Gastroesophageal sphincter (tissue), 4 donors: ENCODE data around the gene SLC2A13. TPM values are rescaled to one million over a fixed set of nuclear protein-coding genes. Genes with fewer than 3 reads are reported as not detected.

Experiments
- ATAC-seq: fragments of 150-250 bp; one replicate; pipeline ENCODE4 v1.9.1; 2016; ENCODE audit warnings: mild to moderate bottlenecking, moderate library complexity
- H3K27ac ChIP-seq, 4 donors: fragments of 200-600 bp; sonication (generic) in 3 of 4; 1 replicate in 3 of 4; 2 replicates in 1 of 4; pipeline ENCODE4 v1.5.1; 2016 to 2019
- H3K27me3 ChIP-seq: fragments of 200-600 bp; sonication (generic); one replicate; pipeline ENCODE4 v1.5.1; 2019
- H3K36me3 ChIP-seq, 2 donors: fragments of 200-600 bp; sonication (generic); one replicate each; pipeline ENCODE4 v1.5.1; 2019; ENCODE audit warnings: control low read depth in 1 of 2
- H3K4me1 ChIP-seq, 3 donors: fragments of 200-600 bp; sonication (generic); 1 replicate in 2 of 3; 2 replicates in 1 of 3; pipeline ENCODE4 v1.5.1; 2016 to 2019; ENCODE audit warnings: control low read depth in 2 of 3
- H3K4me3 ChIP-seq, 2 donors: fragments of 200-600 bp; sonication (generic); one replicate each; pipeline ENCODE4 v1.5.1; 2019; ENCODE audit warnings: mild to moderate bottlenecking in 1 of 2, moderate library complexity in 1 of 2
- H3K9me3 ChIP-seq, 3 donors: fragments of 200-600 bp; sonication (generic); one replicate each; pipeline ENCODE4 v1.5.1; 2017 to 2019; ENCODE audit warnings: control low read depth in 2 of 3
- CTCF ChIP-seq, 4 experiments: fragments of 200-600 bp in 2 of 4; fragments of 450-650 bp in 2 of 4; sonication (generic) in 1 of 4; IDR thresholded peaks; one replicate each; pipeline ENCODE4 v1.5.1; 2017 to 2019; ENCODE audit warnings: antibody characterized with exemption in 4 of 4, mild to moderate bottlenecking in 2 of 4, moderate library complexity in 2 of 4
- EP300 ChIP-seq: sonication (generic); formaldehyde crosslinking; IDR thresholded peaks from one replicate; pipeline ENCODE4 v1.6.1; 2017; ENCODE audit warnings: antibody characterized with exemption, mild to moderate bottlenecking
- POLR2A ChIP-seq, 2 donors: fragments of 450-650 bp; IDR thresholded peaks; one replicate each; pipeline ENCODE4 v1.6.1; 2017; ENCODE audit warnings: antibody characterized with exemption in 2 of 2, mild to moderate bottlenecking in 2 of 2, moderate library complexity in 1 of 2
- POLR2AphosphoS5 ChIP-seq: sonication (generic); formaldehyde crosslinking; IDR thresholded peaks from one replicate; pipeline ENCODE4 v1.6.1; 2017; ENCODE audit warnings: antibody characterized with exemption
- WGBS, 2 donors: methylation state at CpG; one replicate each; pipeline ENCODE4 v1.1.5; 2018; ENCODE audit warnings: low coverage in 1 of 2; 5-methylcytosine and 5-hydroxymethylcytosine counted together
- total RNA-seq, 4 donors: library from RNA; depleted of rRNA; stranded (reverse); fragments of >200 nt; gene quantifications; one replicate each; pipeline ENCODE4 v1.1.0, GENCODE V29; 2016

Gene SLC2A13
- total RNA-seq, 4 donors from 2014 or later = 20.4 to 38.3 (median 22.3) TPM

GRCh38 chr12:40010899-40011774 is 94.7 kb downstream of the SLC2A13 start:
- Histone ChIP-seq H3K36me3 (no peaks in the 10 kb centered on the region), H3K27me3 (no peaks in the 10 kb centered on the region), H3K4me3 (peak overlapping the region in 1 of 2 donors; percentile 30), H3K9me3 (no peaks in the 10 kb centered on the region), H3K4me1 (peaks cover 0 to 25% (median 4%) of the 10 kb centered on the region in 3 donors), H3K27ac (peak overlapping the region in 1 of 4 donors; percentile 12)
- no peak for TF ChIP-seq EP300
- peak; percentile 71 to 81 (median 76) for TF ChIP-seq CTCF (IDR thresholded peaks at IDR 0.05)
- TF ChIP-seq POLR2AphosphoS5 = no peak
- WGBS, 2 donors = 62 to 91% methylated on average over 5 to 11 of the region's 11 CpGs
- ATAC-seq = peak; percentile 90

- ATAC-seq = no peak
- Histone ChIP-seq H3K4me1 (no peaks in the 10 kb centered on the region), H3K27me3 (no peaks in the 10 kb centered on the region), H3K27ac (no peak overlapping the region), H3K9me3 (peaks cover 0 to 22% (median 3%) of the 10 kb centered on the region in 3 donors), H3K4me3 (no peak overlapping the region), H3K36me3 (peaks cover 0 to 9% of the 10 kb centered on the region in 2 donors)
- 65 to 91% methylated on average over 4 of the region's 4 CpGs for WGBS, 2 donors
- no peak for TF ChIP-seq CTCF (IDR thresholded peaks at IDR 0.05)
Measured at GRCh38 chr12:40002178-40003169, 103.4 kb downstream of the SLC2A13 start.

GRCh38 chr12:40001406-40001805 is 104.5 kb downstream of the SLC2A13 start:
- no peaks in the 10 kb centered on the region for H3K27me3 ChIP-seq
- H3K4me3 ChIP-seq = no peak overlapping the region
- peaks cover 0 to 22% (median 3%) of the 10 kb centered on the region in 3 donors for H3K9me3 ChIP-seq
- no peak overlapping the region for H3K27ac ChIP-seq
- no peaks in the 10 kb centered on the region for H3K4me1 ChIP-seq
- H3K36me3 ChIP-seq = peaks cover 0 to 9% of the 10 kb centered on the region in 2 donors
- TF ChIP-seq POLR2A (IDR thresholded peaks at IDR 0.05) = no peak
- TF ChIP-seq CTCF (IDR thresholded peaks at IDR 0.05) = no peak
- no peak for TF ChIP-seq POLR2AphosphoS5
- TF ChIP-seq EP300 = no peak
- no peak for ATAC-seq

GRCh38 chr12:40000884-40001283 is 105.0 kb downstream of the SLC2A13 start:
- ATAC-seq = no peak
- Histone ChIP-seq H3K4me3 (no peak overlapping the region), H3K27ac (no peak overlapping the region), H3K9me3 (peaks cover 0 to 22% (median 3%) of the 10 kb centered on the region in 3 donors), H3K4me1 (no peaks in the 10 kb centered on the region), H3K27me3 (no peaks in the 10 kb centered on the region), H3K36me3 (peaks cover 0 to 9% of the 10 kb centered on the region in 2 donors)
- 93 to 100% methylated on average over 2 of the region's 2 CpGs for WGBS, 2 donors
- TF ChIP-seq POLR2AphosphoS5 (no peak), CTCF (IDR thresholded peaks at IDR 0.05) (no peak), EP300 (no peak), POLR2A (IDR thresholded peaks at IDR 0.05) (no peak)
